ENCODE results near the gene PHKG1.

DNA sequence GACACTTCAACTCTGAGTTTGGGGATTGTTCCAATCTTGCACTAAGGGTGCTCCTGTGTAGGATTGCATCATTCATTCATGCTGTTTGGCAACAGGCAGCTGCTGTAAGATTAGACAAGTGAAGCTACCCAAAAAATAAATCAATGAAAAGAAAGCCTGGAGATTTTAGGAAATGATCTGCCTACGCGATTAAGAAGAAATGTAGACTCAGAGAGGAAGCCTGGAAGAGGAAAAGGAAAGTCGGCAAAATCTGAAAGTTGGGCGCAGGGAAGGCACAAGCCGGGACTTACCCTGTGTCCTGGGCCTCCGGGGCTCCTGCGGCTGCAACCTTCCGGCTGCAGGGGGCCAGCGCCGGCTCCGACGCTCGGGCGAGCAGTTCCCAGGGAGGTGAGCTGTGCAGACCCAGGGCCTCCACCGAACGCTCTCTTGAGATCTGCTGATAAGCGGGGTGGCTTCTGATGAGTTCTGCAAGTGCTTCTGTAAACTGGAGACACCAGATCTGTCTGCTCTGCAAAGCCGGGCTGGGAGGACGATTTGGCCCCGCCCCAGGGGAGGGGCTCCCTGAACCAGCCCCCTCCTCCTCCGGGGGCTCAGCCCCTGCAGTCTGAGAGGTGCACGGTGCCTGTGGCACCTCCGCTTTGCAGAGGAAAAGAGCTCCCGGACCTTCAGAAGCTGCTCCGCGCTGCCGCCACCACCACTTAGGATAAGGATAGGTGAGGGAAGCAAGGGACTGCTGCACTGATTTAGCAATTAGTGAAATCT lies 58.9 kb downstream of the PHKG1 start:
- TF ChIP-seq POLR2A (IDR thresholded peaks at IDR 0.05): no peak
- TF ChIP-seq, protein P1, sequence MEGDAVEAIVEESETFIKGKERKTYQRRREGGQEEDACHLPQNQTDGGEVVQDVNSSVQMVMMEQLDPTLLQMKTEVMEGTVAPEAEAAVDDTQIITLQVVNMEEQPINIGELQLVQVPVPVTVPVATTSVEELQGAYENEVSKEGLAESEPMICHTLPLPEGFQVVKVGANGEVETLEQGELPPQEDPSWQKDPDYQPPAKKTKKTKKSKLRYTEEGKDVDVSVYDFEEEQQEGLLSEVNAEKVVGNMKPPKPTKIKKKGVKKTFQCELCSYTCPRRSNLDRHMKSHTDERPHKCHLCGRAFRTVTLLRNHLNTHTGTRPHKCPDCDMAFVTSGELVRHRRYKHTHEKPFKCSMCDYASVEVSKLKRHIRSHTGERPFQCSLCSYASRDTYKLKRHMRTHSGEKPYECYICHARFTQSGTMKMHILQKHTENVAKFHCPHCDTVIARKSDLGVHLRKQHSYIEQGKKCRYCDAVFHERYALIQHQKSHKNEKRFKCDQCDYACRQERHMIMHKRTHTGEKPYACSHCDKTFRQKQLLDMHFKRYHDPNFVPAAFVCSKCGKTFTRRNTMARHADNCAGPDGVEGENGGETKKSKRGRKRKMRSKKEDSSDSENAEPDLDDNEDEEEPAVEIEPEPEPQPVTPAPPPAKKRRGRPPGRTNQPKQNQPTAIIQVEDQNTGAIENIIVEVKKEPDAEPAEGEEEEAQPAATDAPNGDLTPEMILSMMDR (IDR thresholded peaks at IDR 0.05 in 4 of 5, conservative IDR thresholded peaks at IDR 0.05 in 1 of 5): peak in 3 of 5 experiments; percentile 14 to 48 (median 19)

Measured in gastrocnemius medialis (tissue), 4 donors.